CD4-positive, CD25-positive, alpha-beta regulatory T cell (primary cell): ENCODE measurements around the gene PLA2R1. TPM values are rescaled to one million over a fixed set of nuclear protein-coding genes. Genes with fewer than 3 reads are reported as not detected.
A peak's percentile ranks its signal among the peaks of the same experiment; 100 is the strongest.
"Not testable (repeated sequence)": the region's sequence is repeated elsewhere in the genome, so short reads cannot be mapped to it uniquely, and the experiment has no call there.

Source experiments
- ATAC-seq, 2 donors: fragments of 150-1000 bp; cut with Tn5 transposase; one replicate each; pipeline ENCODE4 v1.10.0; 2021; ENCODE audit warnings: low read depth in 2 of 2, moderate number of reproducible peaks in 2 of 2, moderate library complexity in 1 of 2
- DNase-seq, 3 donors: peaks; one replicate each; pipeline versions ENCODE4 v3.0.0 to v3.0.0-alpha.2; 2012 to 2022; ENCODE audit warnings: mixed read lengths in 1 of 3
- H3K27ac ChIP-seq: one replicate; pipeline ENCODE4 v1.7.0; 2013; ENCODE audit warnings: mild to moderate bottlenecking, low read length; ENCODE audit not compliant: insufficient read depth, poor library complexity, severe bottlenecking
- H3K27me3 ChIP-seq: one replicate; pipeline ENCODE4 v1.7.0; 2013; ENCODE audit warnings: low read length; ENCODE audit not compliant: control insufficient read depth, insufficient read depth
- H3K36me3 ChIP-seq: one replicate; pipeline ENCODE4 v1.7.0; 2013; ENCODE audit warnings: mild to moderate bottlenecking, low read length, moderate library complexity; ENCODE audit not compliant: control insufficient read depth, insufficient read depth
- H3K4me1 ChIP-seq: 2 replicates; pipeline ENCODE4 v1.7.0; 2013; ENCODE audit warnings: mild to moderate bottlenecking, low read length; ENCODE audit not compliant: insufficient read depth, control insufficient read depth, poor library complexity, severe bottlenecking
- H3K4me3 ChIP-seq: one replicate; pipeline ENCODE4 v1.7.0; 2013; ENCODE audit warnings: low read depth, mild to moderate bottlenecking, low read length, moderate library complexity
- H3K9me3 ChIP-seq, 2 experiments: 1 replicate in 1 of 2; 2 replicates in 1 of 2; pipeline ENCODE4 v1.7.0; 2013; ENCODE audit warnings: low read length in 2 of 2, mild to moderate bottlenecking in 1 of 2, moderate library complexity in 1 of 2; ENCODE audit not compliant: control insufficient read depth in 2 of 2
- H3K27ac Mint-ChIP-seq, 3 donors: one replicate each; pipeline ENCODE4 v1.8.0; 2020 to 2022; ENCODE audit warnings: mild to moderate bottlenecking in 3 of 3, mixed read lengths in 3 of 3, moderate library complexity in 2 of 3
- H3K27me3 Mint-ChIP-seq: one replicate; pipeline ENCODE4 v1.8.0; 2022; ENCODE audit warnings: mild to moderate bottlenecking, mixed read lengths
- H3K36me3 Mint-ChIP-seq: one replicate; pipeline ENCODE4 v1.8.0; 2020; ENCODE audit warnings: mixed read lengths
- H3K4me1 Mint-ChIP-seq, 4 donors: one replicate each; pipeline ENCODE4 v1.8.0; 2020 to 2022; ENCODE audit warnings: mixed read lengths in 4 of 4, mild to moderate bottlenecking in 1 of 4
- H3K4me3 Mint-ChIP-seq, 4 donors: one replicate each; pipeline ENCODE4 v1.8.0; 2020 to 2022; ENCODE audit warnings: mild to moderate bottlenecking in 4 of 4, mixed read lengths in 4 of 4, moderate library complexity in 3 of 4
- H3K9me3 Mint-ChIP-seq, 7 donors: one replicate each; pipeline ENCODE4 v1.8.0; 2020 to 2022; ENCODE audit warnings: mixed read lengths in 7 of 7, mild to moderate bottlenecking in 3 of 7, moderate library complexity in 2 of 7
- polyA plus RNA-seq, 4 donors: library from polyadenylated mRNA; unstranded; fragments of 300-500 nt; fragmentation: Illumina TruSeq; gene quantifications; one replicate each; pipeline ENCODE4 v1.2.3, GENCODE V29; 2021
- total RNA-seq: library from RNA; stranded (reverse); gene quantifications from one replicate; pipeline ENCODE4 v1.2.3, GENCODE V29; 2022

The PLA2R1 gene
- total and polyA plus RNA-seq, 5 donors from 2014 or later, result not detected

- ATAC-seq (no peak), DNase-seq (no peak)
- no peaks in the 10 kb centered on the region for H3K4me1 Mint-ChIP-seq
- no peak overlapping the region for H3K4me3 Mint-ChIP-seq
- peaks cover 13% of the 10 kb centered on the region for H3K27me3 ChIP-seq
- H3K4me1 ChIP-seq, result no peaks in the 10 kb centered on the region
- H3K27me3 Mint-ChIP-seq, result peaks cover 10% of the 10 kb centered on the region
- no peaks in the 10 kb centered on the region for H3K9me3 ChIP-seq
- H3K9me3 Mint-ChIP-seq, result peaks cover 0 to 1% (median 0%) of the 10 kb centered on the region in 7 donors
- no peak overlapping the region for H3K4me3 ChIP-seq
- H3K27ac Mint-ChIP-seq, result no peak overlapping the region
- H3K27ac ChIP-seq, result no peak overlapping the region
- H3K36me3 ChIP-seq, result no peaks in the 10 kb centered on the region
- no peaks in the 10 kb centered on the region for H3K36me3 Mint-ChIP-seq
These were observed 90.9 kb downstream of the PLA2R1 start for GRCh38 chr2:159971365-159972152.

- H3K27me3 Mint-ChIP-seq, result not testable (repeated sequence)
These were observed 91.9 kb downstream of the PLA2R1 start for GRCh38 chr2:159970548-159970947.

GRCh38 chr2:159968279-159968900 lies 94.0 kb downstream of the PLA2R1 start:
- ATAC-seq, result no peak
- H3K4me3 Mint-ChIP-seq, result no peak overlapping the region
- H3K27ac Mint-ChIP-seq, result no peak overlapping the region
- DNase-seq, result peak in 2 of 3 donors; percentile 0 to 15
- H3K36me3 Mint-ChIP-seq, result no peaks in the 10 kb centered on the region
- no peak overlapping the region for H3K4me3 ChIP-seq
- H3K4me1 ChIP-seq, result no peaks in the 10 kb centered on the region
- H3K9me3 ChIP-seq, result no peaks in the 10 kb centered on the region
- peaks cover 2% of the 10 kb centered on the region for H3K27me3 ChIP-seq
- no peaks in the 10 kb centered on the region for H3K27me3 Mint-ChIP-seq
- no peaks in the 10 kb centered on the region for H3K4me1 Mint-ChIP-seq
- H3K9me3 Mint-ChIP-seq, result no peaks in the 10 kb centered on the region
- H3K27ac ChIP-seq, result no peak overlapping the region
- no peaks in the 10 kb centered on the region for H3K36me3 ChIP-seq

More at GRCh38 chr2:159970548-159970947, 91.9 kb downstream of the PLA2R1 start:
- H3K36me3 ChIP-seq, H3K9me3 Mint-ChIP-seq, H3K4me1 Mint-ChIP-seq, DNase-seq, H3K36me3 Mint-ChIP-seq, H3K4me3 ChIP-seq, H3K27ac Mint-ChIP-seq, H3K4me1 ChIP-seq, H3K4me3 Mint-ChIP-seq, H3K9me3 ChIP-seq, H3K27me3 ChIP-seq, H3K27ac ChIP-seq, ATAC-seq: not testable (repeated sequence)

- DNase-seq (no peak), ATAC-seq (no peak)
- H3K27ac Mint-ChIP-seq, result no peak overlapping the region
- H3K27me3 Mint-ChIP-seq, result no peaks in the 10 kb centered on the region
- peaks cover 0 to 1% (median 0%) of the 10 kb centered on the region in 7 donors for H3K9me3 Mint-ChIP-seq
- no peak overlapping the region for H3K27ac ChIP-seq
- no peaks in the 10 kb centered on the region for H3K36me3 Mint-ChIP-seq
- no peak overlapping the region for H3K4me3 ChIP-seq
- no peaks in the 10 kb centered on the region for H3K9me3 ChIP-seq
- H3K4me1 Mint-ChIP-seq, result no peaks in the 10 kb centered on the region
- no peak overlapping the region for H3K4me3 Mint-ChIP-seq
- H3K36me3 ChIP-seq, result no peaks in the 10 kb centered on the region
- H3K4me1 ChIP-seq, result no peaks in the 10 kb centered on the region
- no peaks in the 10 kb centered on the region for H3K27me3 ChIP-seq
These were observed 98.7 kb downstream of the PLA2R1 start for GRCh38 chr2:159963700-159964099.

GRCh38 chr2:159962513-159962912 lies 99.9 kb downstream of the PLA2R1 start:
- not testable (repeated sequence) for H3K4me3 Mint-ChIP-seq, DNase-seq, H3K27ac Mint-ChIP-seq, H3K36me3 ChIP-seq, H3K4me3 ChIP-seq, H3K9me3 Mint-ChIP-seq, H3K27ac ChIP-seq, H3K4me1 ChIP-seq, H3K27me3 ChIP-seq, H3K4me1 Mint-ChIP-seq, H3K27me3 Mint-ChIP-seq, H3K9me3 ChIP-seq, ATAC-seq, H3K36me3 Mint-ChIP-seq

- no peak for DNase-seq
- no peaks in the 10 kb centered on the region for H3K27me3 ChIP-seq
- peaks cover 0 to 1% (median 0%) of the 10 kb centered on the region in 7 donors for H3K9me3 Mint-ChIP-seq
- no peaks in the 10 kb centered on the region for H3K9me3 ChIP-seq
- no peak for ATAC-seq
- H3K27me3 Mint-ChIP-seq, result peaks cover 4% of the 10 kb centered on the region
- no peaks in the 10 kb centered on the region for H3K36me3 Mint-ChIP-seq
- no peak overlapping the region for H3K27ac Mint-ChIP-seq
- H3K4me1 Mint-ChIP-seq, result no peaks in the 10 kb centered on the region
- no peak overlapping the region for H3K27ac ChIP-seq
- H3K4me3 ChIP-seq, result no peak overlapping the region
- no peaks in the 10 kb centered on the region for H3K4me1 ChIP-seq
- H3K36me3 ChIP-seq, result no peaks in the 10 kb centered on the region
- H3K4me3 Mint-ChIP-seq, result no peak overlapping the region
These were observed 101.0 kb downstream of the PLA2R1 start for GRCh38 chr2:159961451-159961850.

- Histone ChIP-seq H3K27ac (no peak overlapping the region), H3K4me3 (no peak overlapping the region), H3K9me3 (no peaks in the 10 kb centered on the region), H3K4me1 (no peaks in the 10 kb centered on the region), H3K36me3 (no peaks in the 10 kb centered on the region), H3K27me3 (no peaks in the 10 kb centered on the region)
- no peaks in the 10 kb centered on the region for H3K36me3 Mint-ChIP-seq
- H3K4me3 Mint-ChIP-seq, result no peak overlapping the region
- H3K9me3 Mint-ChIP-seq, result peaks cover 0 to 1% (median 0%) of the 10 kb centered on the region in 7 donors
- no peak for ATAC-seq
- H3K27ac Mint-ChIP-seq, result no peak overlapping the region
- H3K4me1 Mint-ChIP-seq, result no peaks in the 10 kb centered on the region
- no peak for DNase-seq
- H3K27me3 Mint-ChIP-seq, result peaks cover 4% of the 10 kb centered on the region
These were observed 101.4 kb downstream of the PLA2R1 start for GRCh38 chr2:159961037-159961436.

- DNase-seq, result peak in 1 of 3 donors; percentile 5
- no peaks in the 10 kb centered on the region for H3K4me1 Mint-ChIP-seq
- H3K27ac Mint-ChIP-seq, result no peak overlapping the region
- no peaks in the 10 kb centered on the region for H3K36me3 Mint-ChIP-seq
- Histone ChIP-seq H3K4me1 (no peaks in the 10 kb centered on the region), H3K27me3 (no peaks in the 10 kb centered on the region), H3K4me3 (no peak overlapping the region), H3K36me3 (no peaks in the 10 kb centered on the region), H3K27ac (no peak overlapping the region), H3K9me3 (no peaks in the 10 kb centered on the region)
- ATAC-seq, result peak in 1 of 2 donors; percentile 34
- no peak overlapping the region for H3K4me3 Mint-ChIP-seq
- H3K27me3 Mint-ChIP-seq, result peaks cover 4% of the 10 kb centered on the region
- peaks cover 0 to 1% (median 0%) of the 10 kb centered on the region in 7 donors for H3K9me3 Mint-ChIP-seq
These were observed 102.0 kb downstream of the PLA2R1 start for GRCh38 chr2:159960414-159960813.
